GM10847 (cell line): ENCODE data around the gene GPHN.

Source experiments
- POLR2A ChIP-seq: IDR thresholded peaks from 2 replicates; pipeline ENCODE4 v1.6.1; 2011; ENCODE audit not compliant: insufficient read length; ENCODE audit errors: extremely low read depth

The GPHN gene

DNA sequence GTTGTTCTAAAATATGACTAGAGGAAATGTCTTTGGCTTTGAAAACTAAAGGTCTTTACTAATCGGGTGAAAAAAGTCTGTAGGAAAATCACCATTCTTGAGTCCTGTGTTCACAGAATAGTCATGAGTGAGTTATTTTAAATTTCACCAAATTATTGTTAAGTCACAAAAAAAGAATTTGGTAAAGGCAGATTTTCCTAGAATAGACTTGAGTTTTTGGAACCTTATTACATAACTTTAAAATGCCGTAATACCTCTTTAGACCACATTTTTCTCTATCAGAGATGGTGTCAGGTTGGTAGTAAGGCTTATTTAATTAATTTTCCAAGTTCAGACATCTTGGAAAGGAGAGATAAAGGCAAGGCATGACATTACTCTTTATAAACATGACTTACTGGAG, 496.6 kb downstream of the GPHN start:
- no peak for TF ChIP-seq POLR2A

DNA sequence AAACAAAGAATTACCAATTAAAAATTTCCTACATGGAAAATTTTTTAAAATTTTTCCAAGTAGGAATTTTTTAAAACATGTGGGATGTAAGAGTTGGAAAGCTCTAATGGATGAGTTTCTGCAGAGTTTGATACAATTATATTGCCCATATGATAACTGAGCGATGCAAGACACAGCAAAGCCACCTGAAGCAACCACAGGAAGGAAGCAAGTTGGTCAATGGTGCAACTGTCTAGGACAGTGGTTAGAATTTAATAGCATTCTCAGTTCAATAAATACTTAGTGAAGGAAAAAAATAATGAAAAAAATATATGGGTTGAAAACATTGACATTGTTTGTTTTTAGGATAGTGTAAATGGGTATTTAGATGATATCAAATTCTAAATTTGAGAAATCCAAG, 502.7 kb downstream of the GPHN start:
- no peak for TF ChIP-seq POLR2A

DNA sequence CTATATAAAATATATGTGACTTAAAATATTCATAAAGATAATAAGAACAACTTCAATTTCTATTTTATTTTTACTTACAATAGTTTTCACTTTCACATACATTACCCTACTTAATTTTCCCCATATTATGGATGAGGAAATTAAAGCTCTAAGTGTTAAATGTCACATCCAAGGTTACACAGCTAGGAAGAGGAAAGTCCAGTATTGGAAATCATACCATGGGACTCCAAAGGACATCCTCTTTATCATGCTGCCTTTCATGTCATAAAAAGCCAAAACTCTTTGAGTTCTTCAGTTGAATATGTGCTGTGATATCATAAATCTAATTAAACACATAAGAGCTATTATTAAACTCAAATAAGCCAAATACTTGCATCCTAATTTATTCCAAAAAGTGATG, 508.9 kb downstream of the GPHN start:
- no peak for TF ChIP-seq POLR2A

GRCh38 chr14:67018720-67019119, 510.8 kb downstream of the GPHN start:
- no peak for TF ChIP-seq POLR2A

DNA sequence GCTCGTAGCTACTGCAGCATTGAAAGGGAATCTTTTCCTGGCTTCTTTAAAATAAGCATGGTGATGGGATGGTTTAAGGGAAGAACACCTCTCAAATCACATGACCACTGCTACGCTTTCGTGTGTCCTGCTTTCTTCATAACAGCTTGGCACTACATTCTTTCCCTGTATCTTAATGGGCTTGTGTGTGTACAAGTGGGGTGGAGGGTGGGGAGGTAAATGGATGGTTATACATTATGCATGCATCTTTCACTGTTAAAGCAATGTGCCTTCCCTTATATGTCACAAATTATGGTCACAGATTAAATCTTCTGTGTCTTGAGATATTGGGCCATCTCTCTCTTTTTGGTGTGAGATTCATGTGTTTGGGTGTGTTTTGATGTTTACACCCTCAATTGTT, 511.8 kb downstream of the GPHN start:
- no peak for TF ChIP-seq POLR2A

DNA sequence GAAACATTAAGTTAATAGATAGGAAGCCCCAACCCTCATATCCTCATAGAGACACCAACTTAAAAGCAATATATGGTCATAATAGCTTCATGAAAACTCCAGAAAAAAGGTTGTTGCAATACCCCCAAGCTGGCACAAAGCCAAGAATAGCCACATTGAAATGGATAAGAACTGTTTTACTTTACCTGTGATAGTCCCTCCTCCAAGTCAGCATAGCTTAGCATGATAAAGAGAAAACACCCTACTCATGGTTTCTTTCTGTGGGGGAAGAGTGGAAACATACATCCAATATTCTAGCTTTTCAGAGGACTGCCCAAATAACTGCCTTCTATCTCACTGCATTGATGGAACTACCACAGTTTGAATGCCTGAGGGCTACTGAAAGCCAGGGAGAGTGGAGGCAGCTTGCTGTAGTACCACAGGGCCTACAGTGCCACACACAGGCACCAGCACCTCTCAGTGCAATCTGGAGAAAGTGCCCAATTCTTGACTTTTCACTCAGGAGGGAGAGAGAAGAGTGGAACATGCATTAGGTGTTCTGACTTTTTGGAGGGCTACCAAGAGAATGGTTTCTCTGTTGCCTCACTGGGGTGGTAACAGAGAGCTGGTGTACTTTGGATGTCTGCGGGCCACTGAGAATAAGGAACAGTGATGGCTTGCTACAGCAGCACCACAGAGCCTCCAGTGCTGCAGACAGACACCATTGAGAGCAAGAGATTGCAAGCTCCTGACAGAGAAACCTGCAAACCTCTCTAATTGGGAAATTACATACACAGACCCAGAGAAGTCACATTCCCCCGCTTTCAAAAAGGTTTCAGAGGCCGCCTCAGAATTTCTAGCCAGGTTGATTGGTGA, 524.2 kb downstream of the GPHN start:
- no peak for TF ChIP-seq POLR2A

GRCh38 chr14:67045440-67045839, 537.5 kb downstream of the GPHN start:
- no peak for TF ChIP-seq POLR2A

- no peak for TF ChIP-seq POLR2A
Measured at GRCh38 chr14:67050896-67051295, 542.9 kb downstream of the GPHN start.

DNA sequence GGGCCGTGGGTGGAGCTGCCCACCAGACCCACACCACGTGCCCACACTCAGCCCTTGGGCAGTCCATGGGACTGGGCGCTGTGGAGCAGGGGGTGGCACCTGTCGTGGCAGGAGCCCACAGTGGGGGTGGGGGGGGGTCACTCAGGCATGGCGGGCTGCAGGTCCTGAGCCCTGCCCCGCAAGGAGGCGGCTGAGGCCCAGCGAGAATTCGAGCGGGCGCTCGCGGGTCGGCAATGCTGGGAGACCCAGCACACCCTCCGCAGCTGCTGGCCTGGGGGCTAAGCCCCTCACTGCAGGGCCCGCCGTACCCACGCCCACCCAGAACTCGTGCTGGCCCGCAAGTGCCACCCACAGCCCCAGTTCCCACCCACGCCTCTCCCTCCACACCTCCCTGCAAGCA, 548.7 kb downstream of the GPHN start:
- TF ChIP-seq POLR2A: no peak

- TF ChIP-seq POLR2A: no peak
Measured at GRCh38 chr14:67059596-67059995, 551.6 kb downstream of the GPHN start.

GRCh38 chr14:67060546-67060945, 552.6 kb downstream of the GPHN start:
- no peak for TF ChIP-seq POLR2A

- no peak for TF ChIP-seq POLR2A
Measured at GRCh38 chr14:67068251-67068650, 560.3 kb downstream of the GPHN start.

DNA sequence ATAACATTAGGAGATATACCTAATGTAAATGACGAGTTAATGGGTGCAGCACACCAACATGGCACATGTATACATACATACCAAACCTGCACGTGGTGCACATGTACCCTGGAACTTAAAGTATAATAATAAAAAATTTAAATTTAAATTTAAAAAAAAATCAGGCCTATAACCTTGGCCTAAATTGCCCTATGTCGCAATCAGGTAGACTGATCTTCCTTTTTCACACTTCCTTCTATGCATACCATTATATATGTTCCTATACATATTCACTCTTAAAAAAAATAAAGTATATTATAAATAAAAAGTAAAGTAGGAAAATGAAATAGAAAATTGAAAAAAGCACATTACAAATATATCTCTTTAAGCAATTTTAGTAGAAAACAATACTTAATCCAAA, 563.6 kb downstream of the GPHN start:
- TF ChIP-seq POLR2A: no peak

- no peak for TF ChIP-seq POLR2A
Measured at GRCh38 chr14:67077921-67078320, 570.0 kb downstream of the GPHN start.

- no peak for TF ChIP-seq POLR2A
Measured at GRCh38 chr14:67079846-67080245, 571.9 kb downstream of the GPHN start.

DNA sequence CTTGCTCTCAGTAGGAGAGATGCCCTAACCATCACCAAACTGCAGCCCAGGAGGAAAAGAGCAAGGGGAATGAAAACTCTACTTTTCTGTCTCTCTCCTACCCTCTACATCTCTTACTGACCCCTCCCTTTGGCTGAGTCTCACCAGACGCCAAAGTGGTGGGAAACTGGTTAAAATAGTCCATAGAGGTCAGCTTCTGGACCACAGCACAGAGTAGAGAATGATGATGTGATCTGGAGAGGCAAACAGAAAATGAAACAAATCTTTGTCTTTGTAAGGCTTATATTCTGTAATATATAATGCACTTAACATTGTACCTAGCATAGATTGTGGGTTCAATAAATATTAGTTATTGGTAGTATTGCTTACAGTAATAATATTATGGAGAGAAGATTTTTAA, 600.3 kb downstream of the GPHN start:
- no peak for TF ChIP-seq POLR2A

GRCh38 chr14:67111022-67111421, 603.1 kb downstream of the GPHN start:
- TF ChIP-seq POLR2A: no peak

DNA sequence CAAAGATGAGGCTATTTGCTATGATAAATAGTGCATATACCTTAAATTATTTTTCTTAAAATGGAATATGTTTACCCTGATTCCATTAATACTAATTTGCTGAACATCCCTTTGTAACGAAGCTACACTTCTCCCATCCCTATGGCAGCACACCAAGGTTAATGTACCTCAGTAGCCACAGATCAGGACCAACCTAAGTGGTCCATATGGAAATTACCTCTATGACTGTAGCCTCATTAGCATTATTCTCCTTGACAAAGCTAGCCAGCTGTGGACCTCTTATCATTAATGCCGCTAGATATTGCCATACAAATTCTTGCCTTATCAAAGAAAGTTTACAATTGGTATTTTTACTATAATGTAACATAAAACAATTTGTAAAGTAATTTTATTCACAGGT, 604.4 kb downstream of the GPHN start:
- TF ChIP-seq POLR2A: no peak

GRCh38 chr14:67127174-67127573, 619.2 kb downstream of the GPHN start:
- TF ChIP-seq POLR2A: no peak
